Stimulated activated CD8-positive, alpha-beta memory T cell treated with anti-CD3 and anti-CD28 coated beads, Interleukin-7, amount 100 ng/mL, for 1 hour (primary cell): Measurements from ENCODE around the gene LAMB4.

Source experiments
- DNase-seq, 2 donors: peaks; one replicate each; pipeline ENCODE4 v3.0.0-alpha.2; 2020; ENCODE audit warnings: low read depth in 2 of 2

LAMB4 gene

GRCh38 chr7:107996072-107996882 is 133.9 kb downstream of the LAMB4 start:
- no peak for DNase-seq

GRCh38 chr7:107995184-107996071 is 134.7 kb downstream of the LAMB4 start:
- no peak for DNase-seq

GRCh38 chr7:107994421-107995030 is 135.6 kb downstream of the LAMB4 start:
- no peak for DNase-seq

- no peak for DNase-seq
Measured at GRCh38 chr7:107993891-107994291, 136.3 kb downstream of the LAMB4 start.

GRCh38 chr7:107989618-107990373 is 140.4 kb downstream of the LAMB4 start:
- no peak for DNase-seq

GRCh38 chr7:107982918-107983389 is 147.2 kb downstream of the LAMB4 start:
- DNase-seq: no peak

GRCh38 chr7:107982042-107982840 is 147.9 kb downstream of the LAMB4 start:
- no peak for DNase-seq

GRCh38 chr7:107981466-107981865 is 148.7 kb downstream of the LAMB4 start:
- no peak for DNase-seq

GRCh38 chr7:107980671-107981190 is 149.4 kb downstream of the LAMB4 start:
- DNase-seq: no peak

GRCh38 chr7:107980171-107980570 is 150.0 kb downstream of the LAMB4 start:
- no peak for DNase-seq

- no peak for DNase-seq
Measured at GRCh38 chr7:107978815-107979408, 151.2 kb downstream of the LAMB4 start.

- DNase-seq: no peak
Measured at GRCh38 chr7:107977048-107977447, 153.1 kb downstream of the LAMB4 start.

GRCh38 chr7:107976620-107977019 is 153.5 kb downstream of the LAMB4 start:
- DNase-seq: no peak

- DNase-seq: no peak
Measured at GRCh38 chr7:107975394-107976013, 154.7 kb downstream of the LAMB4 start.

- DNase-seq: no peak
Measured at GRCh38 chr7:107973861-107974260, 156.3 kb downstream of the LAMB4 start.
